Measurements from ENCODE around the gene HK3. TPM values are rescaled to one million over a fixed set of nuclear protein-coding genes. Genes with fewer than 3 reads are reported as not detected.

The HK3 gene
- polyA plus RNA-seq, 1 donor (not counting 4 experiments of a cell fraction or from before 2014, with no cell fraction given), result not detected

DNA sequence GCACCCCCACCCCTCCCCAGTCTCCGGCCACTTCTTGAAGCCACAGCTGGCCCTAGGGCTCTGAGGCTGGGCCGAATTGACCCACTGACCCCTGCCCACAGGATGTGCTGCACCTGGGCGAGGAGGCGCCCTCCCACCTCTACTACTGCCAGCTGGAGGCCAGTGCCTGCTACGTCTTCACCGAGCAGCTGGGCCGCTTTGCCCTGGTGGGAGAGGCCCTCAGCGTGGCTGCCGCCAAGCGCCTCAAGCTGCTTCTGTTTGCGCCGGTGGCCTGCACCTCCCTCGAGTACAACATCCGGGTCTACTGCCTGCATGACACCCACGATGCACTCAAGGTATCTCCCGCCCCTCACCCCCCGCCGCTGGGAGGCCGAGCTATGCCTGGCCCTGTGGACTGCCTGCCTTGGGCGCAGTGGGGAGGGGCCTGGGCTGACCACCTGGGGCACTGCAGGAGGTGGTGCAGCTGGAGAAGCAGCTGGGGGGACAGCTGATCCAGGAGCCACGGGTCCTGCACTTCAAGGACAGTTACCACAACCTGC lies 21.3 kb downstream of the HK3 start:
- Histone ChIP-seq H3K9me1 (ENCODE audit: control insufficient read depth, extremely low read depth, insufficient read depth, low read length) (no peaks in the 10 kb centered on the region), H2AFZ (ENCODE audit: control insufficient read depth, low read length) (no peak overlapping the region), H3K4me1 (ENCODE audit: control insufficient read depth, extremely low read depth, insufficient read depth, low read length) (peaks cover 4% of the 10 kb centered on the region), H4K20me1 (ENCODE audit: control insufficient read depth, extremely low read depth, insufficient read depth, low read length) (no peaks in the 10 kb centered on the region), H3K4me3 (ENCODE audit: control insufficient read depth in 2 of 3, extremely low read depth in 1 of 3, insufficient read depth in 2 of 3, low read depth in 1 of 3, low read length in 3 of 3) (no peak overlapping the region), H3K9me3 (ENCODE audit: control insufficient read depth, low read depth, low read length) (no peaks in the 10 kb centered on the region), H3K27me3 (ENCODE audit: control insufficient read depth, extremely low read depth, insufficient read depth, low read length) (peaks cover 44% of the 10 kb centered on the region), H3K36me3 (ENCODE audit: control insufficient read depth in 2 of 2, extremely low read depth in 1 of 2, insufficient read depth in 2 of 2, low read length in 2 of 2) (no peaks in the 10 kb centered on the region), H3K79me2 (ENCODE audit: control insufficient read depth, insufficient read depth, low read length) (no peaks in the 10 kb centered on the region), H3K4me2 (ENCODE audit: control insufficient read depth, extremely low read depth, insufficient read depth, low read depth, low read length) (no peak overlapping the region), H3K27ac (ENCODE audit: control insufficient read depth, insufficient read depth, low read length) (no peak overlapping the region), H3K9ac (ENCODE audit: control insufficient read depth, extremely low read depth, insufficient read depth, low read length) (no peak overlapping the region)
- TF ChIP-seq EZH2 (IDR thresholded peaks at IDR 0.05; ENCODE audit: low read length), result no peak
- no peak for TF ChIP-seq CTCF (optimal IDR thresholded peaks at IDR 0.05 in 1 of 3, IDR thresholded peaks at IDR 0.05 in 1 of 3, conservative IDR thresholded peaks at IDR 0.05 in 1 of 3; ENCODE audit: extremely low read depth in 1 of 3, insufficient read depth in 2 of 3, low read length in 3 of 3)
- no peak for FAIRE-seq
- no peak for DNase-seq (ENCODE audit: low read depth, low spot score)
- dilution Hi-C loops (cut with MboI; ENCODE audit: extremely low pct_ligation_motif_present, low sequenced_read_pairs), result no loop called here

DNA sequence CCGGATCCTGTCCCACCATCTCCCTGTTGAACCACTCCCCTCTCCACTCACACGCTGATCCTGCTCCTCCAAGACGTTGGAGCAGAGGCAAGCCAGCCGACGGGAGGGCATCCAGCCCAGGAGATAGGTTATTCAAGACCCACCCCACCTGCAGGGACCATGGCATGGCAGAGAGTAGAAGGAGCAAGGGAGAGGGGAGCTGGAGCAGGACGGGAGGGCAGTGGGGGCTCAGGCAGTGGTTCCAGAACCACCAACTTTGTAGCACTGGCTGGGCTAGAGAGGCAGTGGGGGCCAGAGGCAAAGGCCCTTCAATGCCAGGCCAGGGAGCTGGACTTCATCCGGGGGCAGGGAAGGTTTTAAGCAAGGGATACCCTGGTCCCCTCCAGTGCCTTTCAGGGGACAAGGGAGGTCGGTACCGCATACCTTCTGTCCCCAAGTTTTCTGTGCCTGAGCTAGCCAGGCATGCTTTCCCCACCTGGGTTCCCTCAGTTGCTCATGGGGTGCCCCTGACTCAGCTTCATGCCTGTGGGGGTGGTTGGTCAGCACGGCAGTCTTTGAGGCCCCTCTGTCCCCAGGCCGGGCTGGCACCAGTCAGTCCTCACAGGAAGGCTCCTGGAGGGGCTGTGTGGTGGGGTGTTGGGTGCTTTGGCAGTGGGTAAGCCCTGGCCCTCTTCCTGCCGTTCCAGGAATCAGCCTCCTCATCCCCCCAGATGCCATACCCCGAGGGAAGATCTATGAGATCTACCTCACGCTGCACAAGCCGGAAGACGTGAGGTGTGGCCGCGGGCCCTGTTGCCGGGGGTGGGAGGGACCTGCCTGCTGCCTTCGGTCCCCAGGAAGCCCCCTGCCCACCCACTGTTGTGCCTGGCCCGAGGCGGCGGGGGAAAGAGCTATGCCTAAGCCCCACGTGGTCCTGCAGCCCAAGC lies 22.4 kb downstream of the HK3 start:
- H3K4me3 ChIP-seq (ENCODE audit: control insufficient read depth in 2 of 3, extremely low read depth in 1 of 3, insufficient read depth in 2 of 3, low read depth in 1 of 3, low read length in 3 of 3), result no peak overlapping the region
- H3K9me3 ChIP-seq (ENCODE audit: control insufficient read depth, low read depth, low read length), result no peaks in the 10 kb centered on the region
- H3K4me1 ChIP-seq (ENCODE audit: control insufficient read depth, extremely low read depth, insufficient read depth, low read length), result peaks cover 4% of the 10 kb centered on the region
- no peak overlapping the region for H3K4me2 ChIP-seq (ENCODE audit: control insufficient read depth, extremely low read depth, insufficient read depth, low read depth, low read length)
- H3K27ac ChIP-seq (ENCODE audit: control insufficient read depth, insufficient read depth, low read length), result no peak overlapping the region
- no peaks in the 10 kb centered on the region for H3K79me2 ChIP-seq (ENCODE audit: control insufficient read depth, insufficient read depth, low read length)
- H2AFZ ChIP-seq (ENCODE audit: control insufficient read depth, low read length), result no peak overlapping the region
- no peaks in the 10 kb centered on the region for H4K20me1 ChIP-seq (ENCODE audit: control insufficient read depth, extremely low read depth, insufficient read depth, low read length)
- FAIRE-seq, result no peak
- no peaks in the 10 kb centered on the region for H3K36me3 ChIP-seq (ENCODE audit: control insufficient read depth in 2 of 2, extremely low read depth in 1 of 2, insufficient read depth in 2 of 2, low read length in 2 of 2)
- no peaks in the 10 kb centered on the region for H3K9me1 ChIP-seq (ENCODE audit: control insufficient read depth, extremely low read depth, insufficient read depth, low read length)
- no peak for DNase-seq (ENCODE audit: low read depth, low spot score)
- H3K27me3 ChIP-seq (ENCODE audit: control insufficient read depth, extremely low read depth, insufficient read depth, low read length), result peaks cover 44% of the 10 kb centered on the region
- H3K9ac ChIP-seq (ENCODE audit: control insufficient read depth, extremely low read depth, insufficient read depth, low read length), result no peak overlapping the region
- dilution Hi-C loops (cut with MboI; ENCODE audit: extremely low pct_ligation_motif_present, low sequenced_read_pairs), result no loop called here
- TF ChIP-seq EZH2 (IDR thresholded peaks at IDR 0.05; ENCODE audit: low read length) (no peak), CTCF (optimal IDR thresholded peaks at IDR 0.05 in 1 of 3, IDR thresholded peaks at IDR 0.05 in 1 of 3, conservative IDR thresholded peaks at IDR 0.05 in 1 of 3; ENCODE audit: extremely low read depth in 1 of 3, insufficient read depth in 2 of 3, low read length in 3 of 3) (no peak)

Measured in keratinocyte (primary cell).